Measurements from ENCODE around the gene IQCH.

GRCh38 chr15:67266870-67267269 is 12.3 kb downstream of the IQCH start:
- TF ChIP-seq EZH2phosphoT487 (IDR thresholded peaks at IDR 0.05; ENCODE audit: insufficient read depth, low read depth), result no peak
- TF ChIP-seq EZH2 (IDR thresholded peaks at IDR 0.05; ENCODE audit: insufficient read depth, poor library complexity, severe bottlenecking), result no peak
